Activated naive CD8-positive, alpha-beta T cell treated with anti-CD3 and anti-CD28 coated beads, Interleukin-2, amount 10 ng/mL, durations not matched to agents 7 days and 5 days (primary cell): ENCODE results near the gene MTA3. TPM values are rescaled to one million over a fixed set of nuclear protein-coding genes. Genes with fewer than 3 reads are reported as not detected.

ENCODE experiments used
- ATAC-seq: fragments of 150-1000 bp; cut with Tn5 transposase; one replicate; pipeline ENCODE4 v1.10.0; 2021; ENCODE audit warnings: low read depth, moderate library complexity
- POLR2A ChIA-PET: fragments of 350-600 bp; sonication (Branson Sonifier 250); formaldehyde crosslinking; loops from one replicate; lab custom pipeline; 2021; ENCODE audit warnings: antibody characterized with exemption; lab: Charles Lee
- DNase-seq: peaks from one replicate; pipeline ENCODE4 v3.0.0; 2021
- H3K27ac Mint-ChIP-seq: one replicate; pipeline ENCODE4 v1.8.0; 2022; ENCODE audit warnings: mild to moderate bottlenecking, mixed read lengths
- H3K27me3 Mint-ChIP-seq: one replicate; pipeline ENCODE4 v1.8.0; 2022; ENCODE audit warnings: mild to moderate bottlenecking, moderate library complexity, mixed read lengths
- H3K36me3 Mint-ChIP-seq: one replicate; pipeline ENCODE4 v1.8.0; 2021; ENCODE audit warnings: mild to moderate bottlenecking, mixed read lengths
- H3K4me1 Mint-ChIP-seq: one replicate; pipeline ENCODE4 v1.8.0; 2021; ENCODE audit warnings: mixed read lengths
- H3K4me3 Mint-ChIP-seq: one replicate; pipeline ENCODE4 v1.8.0; 2022; ENCODE audit warnings: mild to moderate bottlenecking, moderate library complexity, mixed read lengths
- H3K9me3 Mint-ChIP-seq: one replicate; pipeline ENCODE4 v1.8.0; 2021; ENCODE audit warnings: mixed read lengths
- total RNA-seq, 2 experiments: library from RNA; stranded (reverse); gene quantifications; one replicate each; pipeline ENCODE4 v1.2.3, GENCODE V29; 2021

The MTA3 gene
- total RNA-seq, 2 experiments from 2014 or later, result 35.6 to 36.2 TPM

GRCh38 chr2:42791606-42792005 lies 223.2 kb downstream of the MTA3 start:
- POLR2A ChIA-PET, result interaction anchor here (0.6 to 1.0 kb wide), 2 partner anchors 17 to 18 kb away, joined by 3 read pairs; no protein-coding TSS in a partner anchor
- DNase-seq (no peak), ATAC-seq (no peak)
- no peaks in the 10 kb centered on the region for H3K36me3 Mint-ChIP-seq
- no peak overlapping the region for H3K27ac Mint-ChIP-seq
- H3K4me1 Mint-ChIP-seq, result peaks cover 15% of the 10 kb centered on the region
- peaks cover 33% of the 10 kb centered on the region for H3K27me3 Mint-ChIP-seq
- H3K9me3 Mint-ChIP-seq, result no peaks in the 10 kb centered on the region
- peak overlapping the region; percentile 79 for H3K4me3 Mint-ChIP-seq

GRCh38 chr2:42792087-42792582 lies 223.7 kb downstream of the MTA3 start:
- Mint-ChIP-seq H3K36me3 (no peaks in the 10 kb centered on the region), H3K4me3 (peak overlapping the region; percentile 79), H3K4me1 (peaks cover 16% of the 10 kb centered on the region), H3K27me3 (peaks cover 33% of the 10 kb centered on the region), H3K9me3 (no peaks in the 10 kb centered on the region), H3K27ac (no peak overlapping the region)
- peak; percentile 43 for ATAC-seq
- no peak for DNase-seq
- POLR2A ChIA-PET, result interaction anchor here (0.6 to 1.0 kb wide), 2 partner anchors 17 to 18 kb away, joined by 3 read pairs; no protein-coding TSS in a partner anchor

DNA sequence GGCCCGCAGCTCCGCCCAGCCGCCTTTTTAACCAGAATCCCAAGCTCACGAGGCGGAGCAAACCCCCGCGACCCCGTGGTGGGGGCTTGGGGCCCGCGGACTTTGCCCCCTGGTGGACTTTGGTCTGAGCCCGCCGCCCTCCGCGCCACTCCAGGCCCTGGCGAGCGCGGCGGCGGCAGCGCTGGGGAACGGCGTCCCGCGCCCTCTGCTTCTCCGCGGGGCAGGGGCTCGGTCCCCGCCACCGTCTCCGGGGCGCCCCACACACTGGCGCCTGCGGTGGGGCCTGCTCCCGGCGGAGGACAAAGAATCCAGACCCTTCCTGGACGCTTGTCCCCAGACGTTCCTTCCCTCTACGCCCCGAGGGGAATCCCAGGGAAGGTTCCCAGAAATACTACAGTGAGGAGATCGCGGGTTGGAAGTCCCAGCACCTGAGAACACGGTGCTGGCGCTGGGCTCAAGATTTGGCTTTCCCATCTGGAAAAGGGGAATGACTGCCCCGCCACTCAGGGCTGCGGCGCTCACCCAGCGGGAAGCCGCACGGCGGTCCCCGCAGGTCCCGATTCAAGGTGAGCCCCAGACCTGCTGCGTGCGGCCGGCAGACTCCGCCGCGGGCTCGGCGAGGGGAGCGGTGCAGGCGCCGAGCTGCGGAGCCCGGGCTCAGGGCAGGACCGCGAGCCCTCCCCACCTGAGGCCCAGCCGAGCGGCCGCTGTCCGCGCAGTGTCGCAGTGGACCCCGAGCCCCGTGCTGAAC lies 224.3 kb downstream of the MTA3 start, which contains the start of gene HAAO:
HAAO (minus strand) TSS at position 1 of the 751 bp plus-strand sequence. CDS start 47 bp downstream, outside the sequence.
- POLR2A ChIA-PET, result interaction anchor here (1.0 kb wide), 1 partner anchor 17 kb away, joined by 3 read pairs; no protein-coding TSS in a partner anchor
- peaks cover 16% of the 10 kb centered on the region for H3K4me1 Mint-ChIP-seq
- H3K27ac Mint-ChIP-seq, result no peak within 1 kb of the TSS
- ATAC-seq (peak; percentile 48), DNase-seq (peak; percentile 42)
- H3K4me3 Mint-ChIP-seq, result peak within 1 kb of the TSS; percentile 79
- H3K36me3 Mint-ChIP-seq, result no peaks in the 10 kb centered on the region
- H3K9me3 Mint-ChIP-seq, result no peaks in the 10 kb centered on the region
- peaks cover 33% of the 10 kb centered on the region for H3K27me3 Mint-ChIP-seq

DNA sequence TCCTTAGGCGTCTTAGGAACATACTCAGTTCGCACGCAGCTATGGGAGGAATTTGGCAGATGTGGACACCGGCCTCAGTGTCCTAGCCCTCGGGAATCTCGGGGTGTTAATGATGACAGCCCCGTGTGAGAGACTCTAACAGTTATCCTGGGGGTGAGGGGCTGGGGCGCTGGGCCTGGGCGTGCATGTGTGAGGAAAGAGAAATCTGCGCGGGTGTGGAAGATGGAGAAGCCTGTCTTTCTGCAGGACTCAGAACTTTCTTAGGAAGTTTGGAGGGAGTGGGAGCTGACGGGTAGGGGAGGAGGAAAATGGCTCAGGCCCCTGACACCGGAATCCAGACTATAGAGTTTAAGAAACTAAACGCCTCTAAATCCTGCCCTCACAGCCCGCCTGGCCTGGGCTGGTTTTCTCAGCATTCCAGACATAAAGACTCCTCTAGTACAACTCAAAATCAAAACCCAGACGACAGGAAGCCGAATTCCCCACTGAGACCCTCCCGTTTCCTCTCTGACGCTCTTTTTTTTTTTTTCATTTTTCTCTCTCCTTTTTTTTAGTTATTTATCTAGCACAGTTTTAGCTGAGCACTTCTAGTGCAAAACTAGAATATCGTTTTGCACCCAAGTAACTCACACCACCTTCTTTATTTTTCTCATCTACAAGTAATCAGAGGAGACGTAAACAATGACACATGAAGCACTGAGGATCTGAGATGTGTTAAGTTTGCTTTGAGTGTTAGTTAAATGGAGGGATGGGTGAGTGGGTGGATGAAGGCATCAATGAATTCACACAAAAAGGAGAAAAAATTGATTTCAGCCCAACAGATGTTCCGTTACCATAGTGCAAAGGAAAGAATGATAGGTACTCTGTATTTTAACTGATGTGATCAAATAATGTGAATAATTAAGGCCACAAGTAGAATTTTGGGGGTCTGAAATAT lies 225.2 kb downstream of the MTA3 start:
- peak overlapping the region; percentile 12 for H3K4me3 Mint-ChIP-seq
- no peak overlapping the region for H3K27ac Mint-ChIP-seq
- POLR2A ChIA-PET, result no interaction called here
- DNase-seq (no peak), ATAC-seq (no peak)
- H3K27me3 Mint-ChIP-seq, result peaks cover 33% of the 10 kb centered on the region
- no peaks in the 10 kb centered on the region for H3K9me3 Mint-ChIP-seq
- H3K4me1 Mint-ChIP-seq, result peaks cover 16% of the 10 kb centered on the region
- H3K36me3 Mint-ChIP-seq, result no peaks in the 10 kb centered on the region

DNA sequence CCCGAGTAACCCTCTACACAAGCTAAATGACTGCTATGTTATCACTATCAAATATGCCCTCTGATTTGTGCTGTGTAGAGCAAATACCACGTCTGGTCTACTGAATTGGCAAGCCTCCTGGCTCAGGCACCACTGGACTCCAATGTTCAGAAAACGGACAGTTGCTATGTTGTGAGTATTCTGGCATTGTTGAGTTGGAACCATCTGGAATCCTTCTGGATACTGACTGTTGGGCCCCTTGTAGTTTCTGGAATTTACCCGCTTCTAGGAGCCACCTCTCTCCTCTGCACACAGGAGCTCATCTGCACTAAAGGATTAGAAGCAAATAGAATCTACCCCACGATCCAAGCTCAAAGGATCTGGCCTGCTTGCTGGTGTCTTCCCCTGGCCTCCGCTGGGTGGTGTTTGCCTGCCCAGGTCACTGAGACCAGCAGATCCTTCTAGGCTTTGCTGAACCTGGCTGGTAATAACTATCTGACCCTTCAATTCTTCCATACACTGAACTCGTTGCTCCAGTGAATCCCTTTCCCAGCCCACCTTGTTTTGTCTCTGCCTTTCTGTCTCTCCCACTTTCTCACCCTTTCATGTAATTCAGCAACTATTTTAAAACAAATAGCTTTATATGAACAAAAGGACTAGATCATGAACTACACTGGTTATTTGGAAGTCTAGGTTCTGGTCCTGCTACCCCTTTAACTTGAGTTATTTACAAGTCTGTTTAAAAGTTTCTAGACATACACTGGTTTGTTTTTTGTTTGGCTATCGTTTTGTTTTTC lies 226.0 kb downstream of the MTA3 start:
- peaks cover 16% of the 10 kb centered on the region for H3K4me1 Mint-ChIP-seq
- H3K4me3 Mint-ChIP-seq, result no peak overlapping the region
- ATAC-seq (no peak), DNase-seq (no peak)
- H3K36me3 Mint-ChIP-seq, result no peaks in the 10 kb centered on the region
- no peak overlapping the region for H3K27ac Mint-ChIP-seq
- peaks cover 33% of the 10 kb centered on the region for H3K27me3 Mint-ChIP-seq
- H3K9me3 Mint-ChIP-seq, result no peaks in the 10 kb centered on the region
- POLR2A ChIA-PET, result no interaction called here

DNA sequence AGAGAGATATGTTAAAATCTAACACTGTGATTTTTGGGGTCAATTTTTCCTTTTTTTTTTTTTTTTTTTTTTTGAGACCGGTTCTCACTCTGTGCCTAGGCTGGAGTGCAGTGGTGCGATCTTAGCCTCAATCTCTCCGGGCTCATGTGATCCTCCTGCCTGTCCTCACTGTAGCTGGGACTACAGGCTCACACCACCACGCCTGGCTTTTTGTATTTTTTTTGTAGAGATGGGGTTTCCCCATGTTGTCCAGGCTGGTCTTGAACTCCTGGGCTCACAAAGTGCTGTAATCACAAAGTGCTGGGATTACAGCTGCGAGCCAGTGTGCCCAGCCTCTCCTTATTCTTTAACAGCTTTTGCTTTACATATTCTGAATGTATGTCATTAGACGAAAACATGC lies 226.8 kb downstream of the MTA3 start:
- no peak overlapping the region for H3K4me3 Mint-ChIP-seq
- H3K27ac Mint-ChIP-seq, result no peak overlapping the region
- DNase-seq (no peak), ATAC-seq (no peak)
- no peaks in the 10 kb centered on the region for H3K9me3 Mint-ChIP-seq
- H3K36me3 Mint-ChIP-seq, result no peaks in the 10 kb centered on the region
- POLR2A ChIA-PET, result interaction anchor here (2.1 kb wide), 1 partner anchor 15 kb away, joined by 14 read pairs; no protein-coding TSS in a partner anchor
- H3K27me3 Mint-ChIP-seq, result peaks cover 33% of the 10 kb centered on the region
- peaks cover 16% of the 10 kb centered on the region for H3K4me1 Mint-ChIP-seq

DNA sequence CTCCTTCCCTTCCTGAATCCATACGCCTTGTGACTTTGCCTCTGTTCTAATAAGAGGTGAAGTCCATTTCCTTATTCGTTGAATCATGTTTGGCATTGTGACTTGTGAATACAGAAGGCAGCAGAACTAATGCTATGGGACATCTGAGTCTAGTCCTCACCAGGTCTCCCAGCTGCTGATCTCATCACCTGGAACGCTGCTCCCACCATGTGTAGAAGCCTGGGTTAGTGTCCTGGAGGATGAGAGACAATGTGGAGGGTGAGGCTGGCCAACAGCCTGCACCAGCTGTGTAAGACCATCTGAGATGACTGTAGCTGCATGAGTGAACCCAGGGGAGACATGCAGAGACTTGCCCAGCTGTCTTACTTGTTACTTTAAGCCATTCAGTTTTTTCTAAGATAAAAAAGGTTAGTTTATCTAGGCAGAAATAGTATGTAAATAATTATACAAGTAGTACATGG lies 227.4 kb downstream of the MTA3 start:
- Mint-ChIP-seq H3K27me3 (peaks cover 31% of the 10 kb centered on the region), H3K36me3 (no peaks in the 10 kb centered on the region), H3K4me3 (no peak overlapping the region), H3K9me3 (no peaks in the 10 kb centered on the region), H3K4me1 (peaks cover 21% of the 10 kb centered on the region), H3K27ac (no peak overlapping the region)
- POLR2A ChIA-PET, result interaction anchor here (2.1 kb wide), 1 partner anchor 14 kb away, joined by 14 read pairs; no protein-coding TSS in a partner anchor
- ATAC-seq (no peak), DNase-seq (no peak)

GRCh38 chr2:42796427-42797248 lies 228.2 kb downstream of the MTA3 start:
- Mint-ChIP-seq H3K9me3 (no peaks in the 10 kb centered on the region), H3K4me1 (peaks cover 25% of the 10 kb centered on the region), H3K36me3 (no peaks in the 10 kb centered on the region), H3K27me3 (peaks cover 25% of the 10 kb centered on the region), H3K4me3 (no peak overlapping the region), H3K27ac (no peak overlapping the region)
- DNase-seq, result no peak
- ATAC-seq, result no peak
- POLR2A ChIA-PET, result interaction anchor here (2.1 kb wide), 1 partner anchor 14 kb away, joined by 14 read pairs; no protein-coding TSS in a partner anchor

DNA sequence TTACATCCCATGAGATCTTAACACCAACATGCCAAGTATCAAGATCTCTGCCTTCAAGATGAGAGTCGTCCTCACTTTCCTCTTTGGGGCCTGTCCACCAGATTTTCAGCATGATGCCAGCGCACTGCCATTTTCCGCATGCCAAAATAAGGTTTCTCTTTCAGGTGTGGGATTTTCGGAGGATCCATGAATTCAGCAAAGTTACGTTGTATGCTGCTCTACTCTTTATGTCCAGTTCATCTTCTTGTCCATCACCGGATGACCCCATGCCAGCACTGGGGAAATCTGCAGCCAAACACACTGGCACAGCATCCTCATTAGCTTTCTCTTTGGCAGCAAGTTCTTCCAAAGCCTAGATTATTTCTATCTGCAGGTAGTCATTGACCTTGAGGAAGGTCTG lies 228.8 kb downstream of the MTA3 start:
- peaks cover 23% of the 10 kb centered on the region for H3K4me1 Mint-ChIP-seq
- H3K36me3 Mint-ChIP-seq, result no peaks in the 10 kb centered on the region
- no peak overlapping the region for H3K27ac Mint-ChIP-seq
- no peaks in the 10 kb centered on the region for H3K9me3 Mint-ChIP-seq
- POLR2A ChIA-PET, result no interaction called here
- DNase-seq (no peak), ATAC-seq (no peak)
- H3K27me3 Mint-ChIP-seq, result peaks cover 19% of the 10 kb centered on the region
- no peak overlapping the region for H3K4me3 Mint-ChIP-seq

DNA sequence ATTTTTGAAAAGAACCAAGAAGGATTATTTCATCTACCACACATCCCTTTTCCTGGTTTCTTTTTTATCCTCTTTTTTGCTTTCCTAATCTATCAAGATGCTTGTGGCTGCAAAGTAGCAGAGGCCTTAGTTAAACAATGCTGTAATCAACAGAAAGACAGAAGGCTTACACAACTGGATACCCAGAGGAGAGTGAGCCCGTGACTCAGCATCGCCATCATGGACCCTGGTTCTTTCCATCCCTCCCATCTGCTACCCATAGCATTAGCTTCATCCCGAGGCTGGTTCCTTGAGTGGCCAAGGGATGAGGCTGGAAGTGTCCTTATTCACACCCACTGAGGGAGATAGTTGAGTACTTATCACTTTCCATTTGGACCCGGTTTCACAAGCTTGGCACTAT lies 231.4 kb downstream of the MTA3 start:
- ATAC-seq (no peak), DNase-seq (no peak)
- no peaks in the 10 kb centered on the region for H3K36me3 Mint-ChIP-seq
- no peaks in the 10 kb centered on the region for H3K9me3 Mint-ChIP-seq
- POLR2A ChIA-PET, result interaction anchor here (2.8 kb wide), 1 partner anchor 11 kb away, joined by 19 read pairs; no protein-coding TSS in a partner anchor
- no peak overlapping the region for H3K27ac Mint-ChIP-seq
- H3K4me1 Mint-ChIP-seq, result peaks cover 17% of the 10 kb centered on the region
- no peak overlapping the region for H3K4me3 Mint-ChIP-seq
- H3K27me3 Mint-ChIP-seq, result peaks cover 11% of the 10 kb centered on the region

GRCh38 chr2:42800461-42800962 lies 232.1 kb downstream of the MTA3 start:
- Mint-ChIP-seq H3K4me1 (peaks cover 17% of the 10 kb centered on the region), H3K9me3 (no peaks in the 10 kb centered on the region), H3K36me3 (no peaks in the 10 kb centered on the region), H3K27me3 (peaks cover 11% of the 10 kb centered on the region), H3K27ac (no peak overlapping the region), H3K4me3 (no peak overlapping the region)
- no peak for ATAC-seq
- POLR2A ChIA-PET, result interaction anchor here (2.8 kb wide), 1 partner anchor 10 kb away, joined by 19 read pairs; no protein-coding TSS in a partner anchor
- no peak for DNase-seq
